COR-L47 (cell line): ENCODE measurements around the gene DCTN2.
"Not testable (repeated sequence)": the region's sequence is repeated elsewhere in the genome, so short reads cannot be mapped to it uniquely, and the experiment has no call there.

Experiments
- DNase-seq: peaks from one replicate; lab custom pipeline; 2025; lab: John Stamatoyannopoulos, UW

The DCTN2 gene

GRCh38 chr12:57576613-57577160, 29.7 kb upstream of the DCTN2 start:
- no peak for DNase-seq

DNA sequence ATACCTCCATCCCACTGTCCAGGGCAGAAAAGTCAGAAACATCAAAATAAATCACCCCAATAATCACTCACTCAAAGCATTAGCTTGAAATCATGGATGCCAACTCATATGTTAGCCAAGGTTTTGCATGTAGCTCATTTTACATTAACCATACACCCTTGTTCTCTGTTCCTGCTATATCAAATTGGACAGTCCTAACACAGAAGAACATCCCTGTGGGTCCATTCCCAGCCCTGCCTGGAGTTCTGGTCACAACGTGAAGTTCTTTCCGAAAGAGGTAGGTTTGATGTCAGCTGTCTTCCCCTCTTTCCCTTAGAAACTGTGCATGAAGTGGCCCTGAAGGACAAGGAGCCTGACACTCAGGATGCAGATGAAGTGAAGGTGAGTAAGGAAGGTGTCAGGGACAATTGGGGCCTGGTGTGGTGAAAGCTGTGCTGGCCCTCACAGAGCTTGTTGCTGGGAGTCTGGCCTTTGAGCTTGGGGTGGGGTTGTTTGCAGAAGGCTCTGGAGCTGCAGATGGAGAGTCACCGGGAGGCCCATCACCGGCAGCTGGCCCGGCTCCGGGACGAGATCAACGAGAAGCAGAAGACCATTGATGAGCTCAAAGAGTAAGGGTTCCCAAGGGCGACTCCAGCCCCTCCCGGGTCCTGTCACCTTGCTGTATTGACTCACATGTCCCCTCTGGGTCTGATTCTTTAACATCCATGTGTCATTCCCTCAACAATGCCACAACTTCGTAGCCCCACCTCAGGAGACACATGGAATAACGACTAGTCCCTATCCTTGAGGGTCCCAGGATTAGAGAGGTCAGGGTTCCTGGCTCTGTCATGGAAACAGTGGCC, 29.0 kb upstream of the DCTN2 start:
- no peak for DNase-seq

GRCh38 chr12:57574795-57575194, 27.8 kb upstream of the DCTN2 start:
- DNase-seq: no peak

DNA sequence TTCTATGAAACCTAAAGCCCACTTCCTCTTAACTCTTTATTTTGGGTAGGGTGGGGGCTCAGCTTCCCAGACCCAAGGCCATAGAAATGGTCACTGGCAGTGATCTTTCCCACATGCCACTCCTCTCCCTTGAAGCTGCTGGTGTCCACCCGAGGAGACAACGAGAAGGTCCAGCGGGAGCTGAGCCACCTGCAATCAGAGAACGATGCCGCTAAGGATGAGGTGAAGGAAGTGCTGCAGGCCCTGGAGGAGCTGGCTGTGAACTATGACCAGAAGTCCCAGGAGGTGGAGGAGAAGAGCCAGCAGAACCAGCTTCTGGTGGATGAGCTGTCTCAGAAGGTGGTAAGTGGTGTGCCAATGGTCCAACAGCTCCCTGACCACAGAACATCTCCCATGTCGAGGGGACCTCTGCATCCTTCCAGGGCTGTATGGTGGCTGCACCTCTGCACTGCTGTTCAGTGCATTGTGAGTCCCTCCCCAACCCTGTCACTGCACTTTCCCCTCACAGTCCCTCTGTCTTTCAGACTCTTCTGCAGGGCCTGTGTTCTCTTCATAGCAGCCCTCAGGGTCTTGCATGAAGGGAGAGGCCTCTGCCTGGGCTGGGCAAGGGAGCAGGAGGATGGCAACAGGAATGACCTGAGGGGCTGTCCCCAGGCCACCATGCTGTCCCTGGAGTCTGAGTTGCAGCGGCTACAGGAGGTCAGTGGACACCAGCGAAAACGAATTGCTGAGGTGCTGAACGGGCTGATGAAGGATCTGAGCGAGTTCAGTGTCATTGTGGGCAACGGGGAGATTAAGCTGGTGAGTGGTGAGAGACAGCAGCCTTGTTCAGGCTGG, 25.2 kb upstream of the DCTN2 start:
- DNase-seq: no peak

- not testable (repeated sequence) for DNase-seq
Measured at GRCh38 chr12:57570438-57570837, 23.4 kb upstream of the DCTN2 start.

DNA sequence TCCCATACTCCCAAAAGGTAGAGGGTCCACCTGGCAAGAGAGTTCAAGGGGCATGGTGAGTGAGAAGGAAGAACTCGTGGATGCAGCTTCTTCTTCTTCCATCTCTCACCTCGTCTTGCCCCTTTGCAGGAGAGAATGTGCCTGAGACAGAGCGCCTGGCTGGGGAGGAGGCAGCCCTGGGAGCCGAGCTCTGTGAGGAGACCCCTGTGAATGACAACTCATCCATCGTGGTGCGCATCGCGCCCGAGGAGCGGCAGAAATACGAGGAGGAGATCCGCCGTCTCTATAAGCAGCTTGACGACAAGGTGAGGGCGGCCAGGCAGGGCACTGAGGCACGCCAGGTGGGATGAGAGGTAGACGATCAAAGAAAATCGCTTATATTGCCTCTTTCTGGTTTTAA, 22.9 kb upstream of the DCTN2 start:
- DNase-seq: no peak

DNA sequence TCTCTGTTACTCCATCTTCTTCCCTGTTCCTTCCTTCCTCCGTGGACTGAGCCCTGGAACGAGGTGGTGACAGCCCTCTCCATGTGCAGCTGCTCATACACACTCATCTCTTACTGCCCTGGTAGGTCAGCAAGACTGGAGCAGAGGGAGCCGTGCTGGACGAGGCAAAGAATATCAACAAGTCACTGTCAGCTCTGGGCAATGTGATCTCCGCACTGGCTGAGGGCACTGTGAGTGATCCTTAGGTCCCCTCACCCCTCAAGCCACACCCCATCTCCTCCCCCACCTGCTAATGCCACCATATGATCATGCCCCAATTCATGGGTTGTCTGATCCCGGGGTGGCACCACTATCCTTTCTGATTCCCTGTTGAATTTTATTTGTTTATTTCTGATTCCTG, 21.8 kb upstream of the DCTN2 start:
- DNase-seq: no peak

GRCh38 chr12:57564178-57564740, 17.3 kb upstream of the DCTN2 start:
- DNase-seq: no peak

DNA sequence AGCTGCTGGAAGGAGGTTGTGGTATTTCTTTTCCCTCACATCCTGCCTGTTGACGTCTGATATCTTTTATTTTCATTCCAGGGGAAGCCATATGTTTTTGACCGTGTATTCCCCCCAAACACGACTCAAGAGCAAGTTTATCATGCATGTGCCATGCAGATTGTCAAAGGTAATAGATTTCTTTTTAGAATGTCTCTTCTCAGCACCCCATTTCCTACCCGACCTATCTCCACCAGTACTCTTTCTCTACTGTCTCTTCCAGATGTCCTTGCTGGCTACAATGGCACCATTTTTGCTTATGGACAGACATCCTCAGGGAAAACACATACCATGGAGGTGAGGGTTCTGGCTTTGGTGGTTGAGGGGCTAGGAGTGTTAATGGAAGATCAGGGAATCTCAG, 16.4 kb upstream of the DCTN2 start:
- no peak for DNase-seq

DNA sequence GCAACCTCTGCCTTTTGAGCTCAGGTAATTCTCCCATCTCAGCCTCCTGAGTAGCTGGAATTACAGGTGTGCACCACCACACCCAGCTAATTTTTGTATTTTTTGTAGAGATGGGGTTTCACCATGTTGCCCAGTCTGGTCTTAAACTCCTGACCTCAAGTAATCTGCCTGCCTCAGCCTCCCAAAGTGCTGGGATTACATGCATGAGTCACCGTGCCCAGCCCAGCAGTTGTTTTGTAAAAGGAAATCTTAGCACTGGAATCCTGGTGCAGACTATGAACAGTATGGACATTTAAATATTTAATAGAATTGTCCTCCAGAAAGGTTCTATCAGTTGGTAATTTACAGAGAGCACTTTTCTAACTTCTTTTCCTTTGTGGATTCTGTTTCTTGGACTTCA, 14.1 kb upstream of the DCTN2 start:
- not testable (repeated sequence) for DNase-seq

DNA sequence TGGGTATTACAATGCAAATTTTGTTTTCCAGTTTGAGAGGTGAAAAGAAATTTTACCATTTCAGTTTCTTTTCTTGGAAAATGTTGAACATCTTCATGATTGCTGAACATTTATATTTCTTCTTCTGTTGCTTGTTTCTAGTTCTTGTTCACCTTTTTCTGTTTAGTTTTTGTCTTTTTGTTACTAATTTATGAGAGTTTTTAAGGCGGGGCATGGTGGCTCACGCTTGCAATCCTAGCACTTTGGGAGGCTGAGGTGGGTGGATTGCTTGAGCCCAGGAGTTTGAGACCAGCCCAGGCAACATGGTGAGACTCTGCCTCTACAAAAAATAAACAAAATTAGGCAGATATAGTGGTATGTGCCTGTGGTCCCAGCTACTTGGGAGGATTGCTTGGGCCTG, 13.5 kb upstream of the DCTN2 start:
- DNase-seq: no peak

DNA sequence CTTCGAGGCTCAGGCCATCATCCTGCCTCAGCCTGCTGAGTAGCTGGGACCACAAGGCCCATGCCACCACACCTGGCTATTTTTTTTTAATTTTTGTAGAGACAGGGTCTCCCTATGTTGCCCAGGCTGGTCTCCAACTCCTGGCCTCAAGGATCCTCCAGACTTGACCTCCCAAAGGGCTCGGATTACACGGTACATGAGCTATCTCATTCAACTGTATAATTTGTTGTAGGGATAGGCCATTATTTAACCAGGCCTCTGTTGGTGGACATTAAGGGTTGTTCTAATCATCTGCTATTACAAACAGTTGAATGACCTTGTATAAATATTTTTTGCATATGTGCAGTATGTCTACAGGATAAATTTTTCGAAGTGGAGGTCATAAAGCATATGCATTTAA, 11.9 kb upstream of the DCTN2 start:
- DNase-seq: no peak

DNA sequence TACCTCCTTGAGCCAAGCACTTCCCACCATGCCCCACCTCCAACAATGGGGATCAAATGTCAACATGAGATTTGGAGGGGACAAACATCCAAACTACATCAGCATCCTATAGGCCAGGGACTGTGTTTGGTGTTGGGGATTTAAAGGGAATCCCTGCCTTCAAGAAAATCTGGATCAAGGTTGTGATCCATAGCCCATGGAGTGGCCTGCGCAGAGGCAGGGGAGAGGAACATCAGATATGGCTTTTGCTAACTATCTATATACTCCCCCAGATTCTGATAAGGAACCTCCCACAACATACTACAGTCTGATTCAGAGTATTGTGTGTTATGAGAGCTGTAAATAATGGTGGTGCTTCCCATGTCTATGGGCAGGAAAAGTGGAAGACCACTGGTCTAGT, 7.9 kb upstream of the DCTN2 start:
- DNase-seq: no peak

GRCh38 chr12:57554453-57554852, 7.5 kb upstream of the DCTN2 start:
- DNase-seq: no peak

DNA sequence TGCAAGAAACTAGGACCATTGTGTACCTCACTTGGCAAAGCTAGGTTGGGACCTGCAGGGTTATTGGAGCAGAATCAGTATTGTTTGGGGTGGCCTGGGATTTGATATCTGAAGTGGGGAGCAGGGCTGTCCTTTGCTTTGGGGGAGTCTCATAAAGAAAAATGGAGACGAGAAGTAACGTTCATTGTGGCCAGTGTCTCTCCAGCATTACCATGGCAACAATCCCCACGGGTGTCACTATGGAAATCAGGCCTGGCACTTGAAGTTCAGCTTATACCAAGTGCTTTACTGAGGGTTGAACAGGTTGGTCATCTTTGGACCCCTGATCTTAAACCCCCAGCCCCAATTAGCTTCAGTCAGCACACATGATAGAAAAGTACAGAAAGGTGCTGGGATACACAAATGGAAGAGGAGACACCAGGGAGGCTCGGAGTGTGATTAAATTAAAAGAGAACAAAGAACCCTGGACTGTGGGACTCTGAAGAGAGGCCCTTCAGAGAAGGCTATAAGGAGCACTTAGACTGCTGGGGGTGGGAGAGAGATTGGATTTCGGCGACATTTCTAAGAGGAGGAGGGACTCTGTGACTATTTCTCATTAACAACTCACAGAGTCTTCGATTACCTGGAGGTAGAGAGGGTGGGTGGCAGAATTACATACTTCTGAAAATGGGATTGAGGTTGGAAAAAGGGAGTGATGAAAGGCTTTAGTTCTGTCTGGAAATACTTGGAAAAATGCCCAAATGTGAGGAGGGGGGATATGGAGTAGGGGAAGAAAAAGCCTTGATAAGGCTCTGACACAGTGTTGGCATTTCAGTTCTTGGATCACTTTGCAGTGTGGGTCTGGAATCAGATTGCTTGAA, 6.6 kb upstream of the DCTN2 start:
- DNase-seq: no peak

DNA sequence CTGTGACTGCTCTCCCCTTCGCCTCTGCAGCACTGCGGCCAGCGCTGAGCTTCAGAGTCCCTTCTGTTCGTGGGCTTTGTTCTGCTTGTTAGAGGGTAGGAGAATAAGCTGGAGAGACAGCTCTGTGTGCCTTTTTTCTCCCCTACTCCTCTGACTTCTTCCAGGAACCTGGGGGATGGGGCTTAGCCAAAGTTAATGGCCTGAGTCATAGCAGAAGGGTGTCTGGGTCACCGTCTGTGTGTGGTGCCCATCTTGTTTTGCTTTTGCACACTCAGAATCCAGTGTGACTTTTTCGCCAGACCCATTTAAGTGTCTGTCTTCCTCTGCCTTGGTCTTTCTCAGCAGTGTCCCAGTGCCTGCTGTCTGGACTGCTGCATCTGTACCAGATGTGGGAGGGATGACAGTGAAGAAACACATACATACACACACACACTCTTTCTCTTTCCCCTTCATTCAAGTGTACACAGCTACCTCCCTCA, 5.9 kb upstream of the DCTN2 start:
- no peak for DNase-seq

GRCh38 chr12:57552306-57552651, 5.3 kb upstream of the DCTN2 start:
- DNase-seq: no peak

DNA sequence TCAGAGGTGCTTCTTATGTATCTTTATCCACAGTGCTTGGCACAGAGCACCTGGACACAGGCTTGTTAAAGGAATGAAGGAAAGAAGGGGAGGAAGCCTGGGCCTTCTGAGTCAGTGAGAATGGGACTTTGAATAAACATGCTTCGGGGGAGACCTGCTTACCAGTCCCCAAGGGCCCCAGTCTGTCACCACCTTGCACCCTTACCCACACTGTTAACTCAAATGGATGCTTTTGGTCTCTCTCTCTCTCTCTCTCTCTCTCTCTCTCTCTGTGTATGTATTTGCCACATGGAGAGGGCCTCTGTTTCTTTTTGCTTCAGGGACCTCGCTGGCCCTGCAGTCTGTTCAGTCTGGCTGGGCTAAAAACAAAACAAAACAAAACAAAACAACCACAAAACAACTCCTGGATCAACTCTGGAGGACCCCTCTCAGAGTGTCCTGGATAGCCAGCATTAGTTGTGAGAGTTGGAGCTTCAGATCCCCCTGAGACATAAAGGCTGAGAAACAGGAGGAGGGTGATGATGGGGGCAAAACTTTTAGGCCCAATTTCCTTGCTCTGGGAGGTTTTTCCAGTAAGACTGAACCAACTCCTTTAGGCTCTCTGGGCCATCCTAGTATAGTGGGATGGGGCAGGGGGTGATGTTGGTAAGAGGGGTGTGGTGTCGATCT, 4.8 kb upstream of the DCTN2 start:
- no peak for DNase-seq

- no peak for DNase-seq
Measured at GRCh38 chr12:57550641-57551549, 3.9 kb upstream of the DCTN2 start.
